HG02885 (cell line): ENCODE data around the gene COL12A1.

ENCODE experiments used
- ATAC-seq: cut with Tn5 transposase; IDR thresholded peaks from one replicate; pipeline ENCODE4 v1.9.1; 2021; ENCODE audit warnings: mild to moderate bottlenecking; ENCODE audit not compliant: unreplicated experiment, poor library complexity

COL12A1 gene

DNA sequence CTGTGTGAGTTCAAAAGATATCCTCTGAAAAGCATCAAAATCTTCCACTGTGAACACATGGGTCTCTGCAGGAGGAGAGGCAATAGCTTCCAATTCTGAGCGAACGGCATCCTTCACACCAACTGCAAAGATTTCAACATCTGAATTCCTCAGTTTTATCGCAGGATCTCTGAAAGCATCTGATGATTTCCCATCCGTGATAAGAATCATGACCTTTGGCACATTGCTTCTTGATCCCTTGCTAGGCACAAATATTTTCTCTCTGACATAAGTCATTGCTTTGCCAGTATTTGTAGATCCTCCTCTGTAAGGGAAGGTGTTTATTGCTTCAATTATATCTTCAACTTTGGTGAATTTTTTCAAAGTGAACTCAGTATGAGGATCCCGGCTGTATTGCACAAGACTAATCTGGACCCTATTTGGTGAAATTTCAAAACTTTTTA is 22.7 kb downstream of the COL12A1 start:
- ATAC-seq, result no peak

DNA sequence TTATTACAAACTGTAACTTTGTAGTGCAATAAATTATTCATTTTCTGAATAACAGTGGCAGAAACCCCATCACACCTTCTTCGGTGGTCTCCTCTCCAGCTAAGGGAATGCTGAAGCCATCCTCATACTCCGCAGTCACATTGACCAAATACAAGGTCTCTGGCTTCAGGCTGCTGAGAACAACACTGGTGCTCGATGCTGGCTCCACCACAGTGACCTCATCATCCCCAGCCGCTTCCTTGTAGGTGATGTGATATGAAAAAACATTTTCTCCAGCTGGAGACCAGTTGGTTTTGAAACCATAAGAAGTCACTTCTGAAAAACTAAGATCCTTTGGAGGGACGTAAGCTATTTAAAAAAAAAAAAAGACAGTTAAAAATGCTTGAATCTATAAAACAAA is 25.0 kb downstream of the COL12A1 start:
- no peak for ATAC-seq

DNA sequence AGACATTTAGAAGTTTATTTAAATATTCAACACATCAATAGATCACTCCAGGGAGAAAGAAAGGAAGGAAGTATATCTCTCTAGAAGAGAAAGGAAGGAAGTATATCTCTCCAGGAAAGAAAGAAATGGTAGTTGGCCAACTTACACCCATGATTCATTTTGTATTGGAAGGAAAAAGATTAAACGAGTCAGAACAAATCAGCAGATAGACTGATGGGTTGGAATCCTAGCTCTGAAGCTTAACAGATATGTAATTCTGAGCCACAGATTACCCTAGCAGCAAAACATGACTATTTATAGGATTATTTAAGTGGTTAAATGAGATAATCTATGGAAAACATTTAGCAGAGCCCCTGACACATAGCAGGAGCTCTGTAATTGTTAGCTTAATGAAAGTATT is 27.1 kb downstream of the COL12A1 start:
- no peak for ATAC-seq

DNA sequence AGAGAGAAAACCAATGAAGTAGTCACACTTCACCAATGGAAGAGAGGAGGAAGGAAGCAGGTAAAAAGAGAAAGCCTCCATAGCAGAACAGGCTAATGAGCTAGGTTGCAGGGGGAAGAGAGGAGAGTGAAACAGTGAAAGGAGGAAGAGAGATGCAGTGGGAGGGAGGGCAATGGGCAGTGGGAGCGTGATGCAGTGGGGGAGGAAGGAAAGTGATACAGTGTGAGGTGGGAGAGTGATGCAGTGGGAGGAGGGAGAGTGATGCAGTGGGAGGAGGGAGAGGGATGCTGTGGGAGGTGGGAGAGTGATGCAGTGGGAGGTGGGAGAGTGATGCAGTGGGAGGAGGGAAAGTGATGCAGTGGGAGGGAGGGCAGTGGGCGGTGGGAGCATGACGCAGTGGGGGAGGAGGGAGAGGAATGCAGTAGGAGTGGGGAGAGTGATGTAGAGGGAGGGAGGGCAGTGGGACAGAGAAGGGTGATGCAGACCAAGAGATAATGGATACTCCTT is 29.7 kb downstream of the COL12A1 start:
- ATAC-seq, result no peak

DNA sequence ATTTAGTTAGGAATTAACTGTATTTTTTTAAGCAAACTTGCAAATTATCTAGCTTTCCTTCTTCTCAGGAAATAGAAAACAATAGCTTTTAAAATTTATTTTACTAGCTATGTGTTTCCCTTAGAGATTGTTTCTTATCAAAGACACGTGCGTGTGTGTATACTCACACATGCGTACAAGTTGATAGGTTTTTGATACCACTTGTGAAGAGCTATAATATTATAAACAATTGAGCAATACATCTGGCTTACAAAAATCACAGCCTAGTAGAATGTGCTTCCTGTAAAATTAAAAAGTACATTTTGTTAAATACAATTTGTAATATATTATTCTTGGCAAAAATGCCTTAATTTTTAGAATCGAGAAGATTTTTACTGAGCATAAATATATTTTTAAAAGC is 33.9 kb downstream of the COL12A1 start:
- no peak for ATAC-seq

DNA sequence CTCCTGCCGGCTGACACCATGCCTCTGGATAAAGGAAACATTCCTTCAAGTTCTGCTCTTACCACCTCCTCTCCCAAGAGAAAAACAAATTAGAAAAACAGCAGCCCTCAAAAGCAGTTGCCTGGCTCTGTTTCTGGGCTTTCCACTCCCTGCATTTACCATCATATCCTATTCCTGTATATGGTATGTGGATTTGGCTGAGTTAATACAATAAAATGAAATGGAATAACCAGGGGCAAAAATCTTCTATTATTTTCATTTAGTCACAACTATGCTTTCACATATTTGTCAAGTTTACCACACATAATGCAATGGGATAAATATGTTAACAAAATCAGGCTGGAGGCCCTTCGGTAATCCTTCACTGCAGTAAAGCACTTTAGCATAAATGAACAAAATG is 34.3 kb downstream of the COL12A1 start:
- ATAC-seq, result no peak

DNA sequence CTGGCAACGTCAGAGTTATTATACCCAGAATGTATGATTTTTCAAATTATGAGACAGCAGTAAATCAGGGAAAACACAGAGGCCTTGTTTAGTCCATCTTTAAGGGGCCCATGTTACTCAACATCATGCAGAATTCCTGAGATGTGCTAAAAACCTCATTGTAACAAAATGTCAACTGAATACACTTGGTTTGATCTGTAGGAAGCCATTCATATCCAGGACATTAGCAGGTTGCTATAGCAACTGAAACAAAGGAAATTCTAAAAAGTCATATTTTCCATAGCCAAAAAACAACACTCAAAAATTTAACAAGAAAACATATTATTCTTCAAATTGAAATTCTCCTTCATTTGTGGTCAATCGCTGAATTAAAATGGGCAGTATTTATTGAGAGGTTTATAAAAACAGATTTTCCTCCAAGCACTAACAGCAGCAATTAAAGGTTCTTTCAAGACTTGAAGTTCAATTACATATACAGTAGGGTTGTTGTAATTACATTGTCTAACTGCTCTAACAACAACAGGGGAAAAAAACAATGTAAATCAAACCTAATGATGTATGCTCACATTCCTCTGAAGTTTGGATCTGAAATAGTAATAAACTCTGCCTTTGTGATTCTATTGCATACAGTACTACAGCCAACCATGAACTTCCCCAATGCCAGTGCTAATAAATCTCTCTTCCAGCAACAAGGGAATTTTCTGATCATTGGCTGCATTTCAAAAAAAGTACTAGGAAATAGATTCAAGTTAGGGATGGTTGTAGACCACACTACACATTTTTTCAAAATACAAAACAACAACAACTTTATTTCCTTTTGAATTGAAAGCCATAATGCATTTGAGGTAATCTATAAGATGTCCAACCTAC is 34.9 kb downstream of the COL12A1 start:
- no peak for ATAC-seq

DNA sequence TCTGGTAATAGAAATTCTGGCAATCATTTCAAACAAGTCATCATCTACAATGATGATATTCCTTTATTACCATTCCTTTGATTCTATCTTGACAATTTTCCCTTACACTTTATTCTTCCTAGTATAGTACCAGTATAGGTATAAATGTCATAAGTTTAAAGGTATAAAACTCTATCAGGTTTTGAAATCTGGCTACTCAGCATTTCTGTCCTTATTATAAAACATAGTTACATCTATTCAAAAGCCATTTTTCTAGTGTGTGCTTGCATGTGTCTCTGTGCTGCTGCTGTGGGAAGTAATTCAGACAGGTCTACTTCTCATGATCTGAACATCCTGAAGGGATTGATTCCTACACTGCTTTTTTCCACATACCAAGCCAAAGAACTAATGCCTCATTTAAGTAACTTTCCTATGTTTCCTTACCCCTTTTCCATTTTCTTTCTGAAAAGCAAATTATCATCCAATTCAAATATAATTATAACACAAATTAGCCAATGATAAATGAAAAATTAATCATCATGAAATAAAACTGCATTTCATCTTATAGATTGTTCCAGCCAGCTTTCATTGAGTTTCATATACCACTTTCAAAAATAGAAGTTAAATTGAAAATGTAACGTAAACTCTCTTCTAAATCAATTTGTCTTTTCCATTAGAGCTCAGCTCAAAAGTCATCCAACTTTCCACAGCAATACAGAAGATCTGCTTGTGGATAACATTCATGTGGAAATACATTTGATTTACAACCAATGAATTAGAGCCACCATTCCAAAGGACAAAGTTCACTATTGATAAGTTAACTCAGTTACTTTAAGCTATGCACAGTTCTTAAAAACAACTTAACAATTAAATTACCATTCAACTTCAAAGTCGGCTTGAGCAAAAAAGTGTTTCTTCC is 35.9 kb downstream of the COL12A1 start:
- ATAC-seq, result no peak

DNA sequence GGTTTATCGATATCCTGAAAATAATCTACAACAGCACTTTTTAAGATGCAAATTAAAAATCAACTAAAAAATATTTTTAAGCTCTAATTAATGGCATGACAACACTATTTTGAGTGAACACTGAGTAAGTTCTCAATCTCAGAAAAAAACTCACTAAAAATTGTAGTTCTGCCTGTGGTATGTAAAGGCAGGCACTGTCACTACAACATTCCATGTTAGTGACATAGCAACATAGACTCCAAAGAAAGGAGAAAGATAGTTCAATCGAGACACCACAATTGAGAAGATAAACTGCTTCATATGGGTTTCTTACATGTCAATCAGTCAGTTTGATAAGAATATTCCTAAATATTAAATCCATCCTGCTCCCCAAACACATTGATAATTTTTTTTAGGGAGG is 38.0 kb downstream of the COL12A1 start:
- no peak for ATAC-seq

DNA sequence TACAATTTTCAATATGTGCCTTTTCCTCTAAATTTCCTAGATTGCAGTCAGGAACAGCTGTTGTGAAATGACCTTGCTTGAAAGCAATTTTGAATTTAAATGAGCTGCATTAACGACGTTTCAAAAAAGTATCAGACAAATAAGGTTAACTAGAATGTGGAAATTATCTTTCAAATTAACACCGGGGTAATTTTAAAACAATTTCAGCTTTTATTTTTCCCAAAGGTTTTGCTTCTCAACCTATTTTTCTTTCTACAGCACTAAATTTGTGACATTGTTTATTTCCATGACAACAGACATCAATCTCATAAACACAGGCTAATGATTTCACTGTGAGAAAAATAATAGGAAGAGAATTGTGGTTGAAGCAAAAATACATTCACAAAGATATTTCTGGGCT is 38.5 kb downstream of the COL12A1 start:
- ATAC-seq, result no peak

DNA sequence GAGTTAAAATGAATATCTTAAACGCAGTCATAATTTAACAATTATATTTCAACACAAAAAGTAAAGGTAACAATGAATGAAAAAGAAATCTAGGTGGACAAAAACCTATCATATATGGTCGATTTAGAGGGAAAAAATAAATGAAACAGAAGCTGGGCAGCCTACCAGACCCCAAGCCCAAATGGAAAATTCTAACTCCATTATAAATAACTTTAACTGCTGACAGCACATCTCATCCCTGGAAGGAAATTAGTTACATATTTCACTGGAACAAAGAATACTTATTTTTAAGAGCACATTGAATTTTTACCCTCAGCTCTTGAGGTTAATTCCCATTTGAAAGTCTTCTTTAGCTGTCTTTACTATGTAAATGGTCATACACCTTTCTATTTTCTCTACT is 39.1 kb downstream of the COL12A1 start:
- ATAC-seq, result no peak

DNA sequence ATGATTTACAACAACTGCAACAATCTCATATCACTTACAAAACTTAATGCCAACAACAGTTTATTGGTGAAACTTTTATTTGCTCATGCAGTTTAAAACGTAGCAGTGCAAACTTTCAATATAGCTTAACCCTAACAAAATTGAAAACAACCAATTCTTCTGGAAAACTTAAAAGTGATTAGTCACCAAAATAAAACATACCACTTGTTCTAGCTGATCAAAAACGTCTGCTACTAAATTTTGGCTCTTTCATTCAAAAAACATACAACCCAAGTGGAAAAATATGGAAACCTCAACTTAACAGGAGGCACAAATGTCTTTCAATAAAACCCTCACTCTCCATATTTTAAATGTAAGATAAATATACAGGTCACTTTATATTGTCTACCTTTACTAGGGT is 39.6 kb downstream of the COL12A1 start:
- ATAC-seq, result no peak

DNA sequence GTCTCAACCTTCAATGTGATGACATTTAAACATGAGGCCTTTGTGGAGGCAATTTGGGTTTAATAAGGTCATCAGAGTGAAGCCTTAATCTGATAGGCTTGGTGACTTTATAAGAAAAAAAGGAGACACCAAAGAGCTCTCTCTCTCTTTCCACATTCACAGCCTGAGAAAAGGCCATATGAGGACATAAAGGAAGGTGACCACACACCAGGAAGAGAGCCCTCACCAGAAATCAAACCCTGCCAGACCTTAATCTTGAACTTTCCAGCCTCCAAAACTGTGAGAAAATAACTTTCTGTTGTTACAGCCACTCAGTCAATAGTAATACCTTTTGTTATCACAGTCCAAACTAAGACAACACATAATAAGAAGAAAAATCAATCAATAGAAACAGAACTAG is 47.7 kb downstream of the COL12A1 start:
- no peak for ATAC-seq

DNA sequence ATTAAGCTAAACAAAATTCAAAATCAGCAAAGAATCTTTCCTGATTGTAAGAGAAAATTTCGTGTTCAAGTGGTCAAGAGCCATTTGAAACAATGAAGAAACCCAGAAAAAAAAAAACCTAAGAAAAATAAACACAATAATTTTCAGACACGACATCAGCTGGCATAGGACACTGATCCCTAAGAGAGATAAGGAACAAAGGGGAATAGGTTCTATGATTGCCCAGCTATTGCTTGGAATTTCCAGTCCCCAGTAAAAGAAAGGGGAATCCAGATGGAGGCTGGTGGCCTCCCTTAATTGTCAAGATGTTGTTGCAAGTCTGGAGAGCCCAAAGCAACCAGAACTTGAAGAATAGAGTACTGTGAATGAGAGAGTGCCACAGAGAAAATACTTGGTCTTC is 48.5 kb downstream of the COL12A1 start:
- ATAC-seq, result no peak

DNA sequence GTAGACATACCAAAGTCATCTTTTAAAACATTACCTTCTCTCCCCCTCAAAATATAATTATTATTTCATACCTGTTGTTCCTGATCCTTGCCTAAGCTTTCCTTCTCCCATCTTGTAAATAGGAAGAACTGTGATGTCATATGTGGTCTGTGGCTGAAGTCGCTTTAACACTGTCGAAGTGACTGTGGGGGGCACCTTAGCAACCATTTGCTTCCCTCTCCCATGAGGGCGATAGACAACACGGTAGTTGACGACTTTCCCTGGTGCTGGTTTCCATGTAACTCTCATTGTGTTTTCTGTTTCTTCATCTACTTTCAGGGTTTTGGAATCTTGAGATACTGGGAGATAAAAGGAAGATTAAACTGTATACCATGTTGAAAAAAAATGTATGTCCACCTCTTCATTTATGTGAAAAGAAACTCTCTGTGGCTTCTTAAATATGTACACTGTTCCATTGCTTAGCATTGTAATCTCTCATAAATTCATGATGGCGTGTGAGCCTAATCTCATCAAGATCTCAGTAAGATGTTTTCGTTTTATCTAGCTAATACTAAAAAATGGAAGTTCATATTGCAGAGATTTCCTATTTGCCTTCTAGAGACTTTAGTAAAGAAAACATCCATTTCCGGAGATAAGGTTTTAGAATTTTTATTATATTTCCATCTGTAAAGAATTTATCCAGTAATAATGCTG is 49.5 kb downstream of the COL12A1 start:
- ATAC-seq, result no peak

DNA sequence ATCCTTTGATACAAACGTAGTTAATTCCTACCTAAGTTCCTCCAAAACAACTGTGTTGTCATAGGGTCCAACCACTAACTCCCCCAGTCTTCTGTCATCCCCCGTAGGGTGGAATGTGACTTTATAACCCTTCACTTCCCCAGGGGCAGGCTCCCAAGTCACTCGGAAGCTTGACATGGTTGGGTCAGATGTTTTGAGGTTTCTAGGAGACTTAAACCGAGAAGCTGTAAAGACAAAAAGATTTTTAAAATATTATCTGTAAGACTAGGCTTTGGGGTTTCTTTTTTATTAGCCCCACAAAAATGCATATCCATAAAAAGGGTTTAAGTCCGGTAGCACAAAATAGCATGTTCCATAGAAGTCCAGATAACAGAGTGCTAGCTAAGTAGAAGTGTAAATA is 50.2 kb downstream of the COL12A1 start:
- no peak for ATAC-seq

DNA sequence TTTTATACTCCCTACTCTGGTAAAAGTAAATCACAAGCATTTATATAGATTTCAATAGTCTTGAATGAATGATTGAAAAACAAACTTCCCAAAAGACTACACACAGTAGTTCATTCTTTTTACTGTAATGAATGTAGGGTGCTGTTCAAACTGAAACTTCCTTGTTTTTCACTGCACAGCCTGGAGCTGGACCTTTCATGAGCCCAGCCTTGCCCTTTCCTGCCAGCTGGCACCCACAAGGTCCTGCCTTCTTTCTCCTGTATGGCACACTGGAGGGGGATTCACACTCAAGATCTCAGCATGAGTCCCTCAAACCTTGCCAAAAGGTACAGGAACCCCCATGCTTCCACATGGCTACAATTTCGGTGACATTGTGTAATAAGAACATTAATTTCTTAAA is 50.9 kb downstream of the COL12A1 start:
- no peak for ATAC-seq

DNA sequence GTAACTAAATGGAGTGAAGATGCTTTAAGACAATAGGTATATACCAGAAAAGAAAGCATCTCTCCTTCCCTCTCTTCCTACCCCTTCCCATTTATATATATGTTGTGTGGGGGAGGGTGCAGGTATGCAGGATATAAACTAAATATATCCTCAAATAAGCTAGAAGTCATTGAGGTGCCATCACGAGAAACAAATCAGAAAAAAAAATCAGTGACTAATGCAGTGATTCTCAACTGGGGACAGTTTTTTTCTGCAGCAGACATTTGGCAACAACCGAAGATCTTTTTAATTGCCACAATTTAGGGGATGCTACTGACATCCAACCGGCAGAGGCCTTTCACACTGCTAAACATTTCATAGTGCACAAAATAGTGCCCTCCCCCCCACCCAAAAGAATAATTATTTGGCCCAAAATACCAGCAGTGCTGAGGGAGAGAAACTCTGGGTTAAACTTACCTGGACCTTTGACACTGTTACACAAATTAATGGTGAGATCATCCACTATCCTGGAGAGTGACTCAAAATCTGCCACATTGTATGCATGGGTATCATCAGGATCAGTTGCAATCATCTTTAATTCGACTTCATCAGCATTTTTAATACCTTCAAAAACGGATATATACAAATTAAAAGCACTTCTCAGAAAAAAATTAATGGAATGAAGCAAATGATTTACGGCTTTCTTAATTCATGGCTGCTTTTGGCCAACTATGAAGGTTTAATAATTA is 55.0 kb downstream of the COL12A1 start:
- no peak for ATAC-seq

DNA sequence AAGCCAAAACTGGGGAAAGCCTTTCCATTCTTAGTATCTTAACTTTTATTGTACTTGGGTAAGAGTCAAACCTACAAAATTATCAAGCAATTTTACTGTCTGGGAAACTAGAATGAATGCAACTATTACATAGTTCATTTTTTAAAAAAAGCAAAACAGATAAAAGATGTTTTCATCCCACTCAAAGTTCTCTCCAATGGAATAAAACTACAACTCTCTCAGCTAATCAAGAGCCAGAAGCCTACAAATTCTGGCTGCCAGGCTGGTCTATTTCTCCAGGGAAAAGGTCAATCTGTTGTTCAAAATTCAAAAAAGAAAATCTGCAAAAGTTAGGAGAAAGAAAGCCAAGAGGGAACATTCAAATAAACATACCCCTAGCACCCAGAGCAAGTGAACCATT is 56.2 kb downstream of the COL12A1 start:
- no peak for ATAC-seq

DNA sequence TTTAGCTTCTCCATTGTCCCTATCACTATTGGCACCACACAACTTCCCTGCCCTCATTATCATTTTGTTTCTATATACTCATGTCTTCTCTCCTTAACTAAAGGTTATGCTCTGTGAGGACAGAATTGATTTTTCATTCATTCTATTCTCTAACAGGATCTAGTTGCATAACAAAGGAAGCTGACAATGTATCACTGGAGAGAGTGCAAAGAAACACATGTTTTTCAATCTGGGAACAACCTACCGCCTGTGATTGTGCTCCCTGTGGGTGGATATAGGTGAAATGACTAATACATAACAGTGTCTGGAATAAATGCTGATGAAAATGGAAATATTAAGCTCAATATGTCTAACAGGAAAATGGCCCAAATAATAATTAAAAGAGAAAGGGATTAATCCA is 56.6 kb downstream of the COL12A1 start:
- no peak for ATAC-seq
